Esophagus muscularis mucosa (tissue), 3 donors: ENCODE data around the gene XXYLT1.

Source experiments
- POLR2A ChIP-seq: fragments of 450-650 bp; IDR thresholded peaks from one replicate; pipeline ENCODE4 v1.6.1; 2017; ENCODE audit warnings: antibody characterized with exemption, moderate library complexity, mild to moderate bottlenecking, low read depth
- POLR2AphosphoS5 ChIP-seq, 2 donors: sonication (generic); formaldehyde crosslinking; IDR thresholded peaks; one replicate each; pipeline ENCODE4 v1.6.1; 2017; ENCODE audit warnings: antibody characterized with exemption in 2 of 2
- TF ChIP-seq, protein P1 (sequence below), 3 experiments: fragments of 200-600 bp in 2 of 3; fragments of 450-650 bp in 1 of 3; sonication (generic) in 2 of 3; IDR thresholded peaks; one replicate each; pipeline ENCODE4 v1.5.1; 2017 to 2019; ENCODE audit warnings: antibody characterized with exemption in 3 of 3, mild to moderate bottlenecking in 2 of 3, moderate library complexity in 1 of 3

GRCh38 chr3:195083659-195084058 is 187.3 kb downstream of the XXYLT1 start:
- no peak for TF ChIP-seq POLR2AphosphoS5 (IDR thresholded peaks at IDR 0.05)
- TF ChIP-seq, protein P1, sequence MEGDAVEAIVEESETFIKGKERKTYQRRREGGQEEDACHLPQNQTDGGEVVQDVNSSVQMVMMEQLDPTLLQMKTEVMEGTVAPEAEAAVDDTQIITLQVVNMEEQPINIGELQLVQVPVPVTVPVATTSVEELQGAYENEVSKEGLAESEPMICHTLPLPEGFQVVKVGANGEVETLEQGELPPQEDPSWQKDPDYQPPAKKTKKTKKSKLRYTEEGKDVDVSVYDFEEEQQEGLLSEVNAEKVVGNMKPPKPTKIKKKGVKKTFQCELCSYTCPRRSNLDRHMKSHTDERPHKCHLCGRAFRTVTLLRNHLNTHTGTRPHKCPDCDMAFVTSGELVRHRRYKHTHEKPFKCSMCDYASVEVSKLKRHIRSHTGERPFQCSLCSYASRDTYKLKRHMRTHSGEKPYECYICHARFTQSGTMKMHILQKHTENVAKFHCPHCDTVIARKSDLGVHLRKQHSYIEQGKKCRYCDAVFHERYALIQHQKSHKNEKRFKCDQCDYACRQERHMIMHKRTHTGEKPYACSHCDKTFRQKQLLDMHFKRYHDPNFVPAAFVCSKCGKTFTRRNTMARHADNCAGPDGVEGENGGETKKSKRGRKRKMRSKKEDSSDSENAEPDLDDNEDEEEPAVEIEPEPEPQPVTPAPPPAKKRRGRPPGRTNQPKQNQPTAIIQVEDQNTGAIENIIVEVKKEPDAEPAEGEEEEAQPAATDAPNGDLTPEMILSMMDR (IDR thresholded peaks at IDR 0.05): no peak
- no peak for TF ChIP-seq POLR2A
